MM.1S (cell line): ENCODE measurements around the gene RASA1.

Experiments used
- EZH2 ChIP-seq: fragments of 300-600 bp; sonication (generic); optimal IDR thresholded peaks from 2 replicates; pipeline ENCODE3; 2017; ENCODE audit warnings: low read depth, mild to moderate bottlenecking, antibody characterized with exemption, low read length, mixed read lengths
- TF ChIP-seq, protein P1 (sequence below): fragments of 300-600 bp; sonication (generic); IDR thresholded peaks from 2 replicates; pipeline ENCODE4 v1.5.1; 2016; ENCODE audit warnings: antibody characterized with exemption, low read length, mixed read lengths

DNA sequence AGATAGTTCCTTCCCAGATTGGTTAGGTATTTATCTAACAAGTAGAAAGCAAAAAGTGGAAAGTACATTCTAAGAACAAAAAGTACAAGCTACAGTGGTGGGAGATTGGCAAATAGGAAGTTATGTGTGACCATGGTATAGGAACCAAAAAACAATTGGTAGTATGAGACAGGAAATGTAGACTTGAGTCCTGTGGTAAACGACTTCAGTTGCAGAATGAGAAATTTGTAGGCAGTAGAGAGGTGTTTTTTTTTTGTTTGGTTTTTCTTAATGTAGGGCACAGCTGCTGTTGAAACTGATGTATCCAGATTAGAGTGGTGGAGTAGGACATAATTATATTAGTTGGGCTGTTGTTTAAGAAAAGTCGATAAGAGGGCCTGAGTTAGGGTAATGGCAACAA is 73.0 kb downstream of the RASA1 start:
- TF ChIP-seq, protein P1, sequence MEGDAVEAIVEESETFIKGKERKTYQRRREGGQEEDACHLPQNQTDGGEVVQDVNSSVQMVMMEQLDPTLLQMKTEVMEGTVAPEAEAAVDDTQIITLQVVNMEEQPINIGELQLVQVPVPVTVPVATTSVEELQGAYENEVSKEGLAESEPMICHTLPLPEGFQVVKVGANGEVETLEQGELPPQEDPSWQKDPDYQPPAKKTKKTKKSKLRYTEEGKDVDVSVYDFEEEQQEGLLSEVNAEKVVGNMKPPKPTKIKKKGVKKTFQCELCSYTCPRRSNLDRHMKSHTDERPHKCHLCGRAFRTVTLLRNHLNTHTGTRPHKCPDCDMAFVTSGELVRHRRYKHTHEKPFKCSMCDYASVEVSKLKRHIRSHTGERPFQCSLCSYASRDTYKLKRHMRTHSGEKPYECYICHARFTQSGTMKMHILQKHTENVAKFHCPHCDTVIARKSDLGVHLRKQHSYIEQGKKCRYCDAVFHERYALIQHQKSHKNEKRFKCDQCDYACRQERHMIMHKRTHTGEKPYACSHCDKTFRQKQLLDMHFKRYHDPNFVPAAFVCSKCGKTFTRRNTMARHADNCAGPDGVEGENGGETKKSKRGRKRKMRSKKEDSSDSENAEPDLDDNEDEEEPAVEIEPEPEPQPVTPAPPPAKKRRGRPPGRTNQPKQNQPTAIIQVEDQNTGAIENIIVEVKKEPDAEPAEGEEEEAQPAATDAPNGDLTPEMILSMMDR = no peak
- TF ChIP-seq EZH2 = no peak
